ENCODE measurements around the gene IGSF3.

- TF ChIP-seq CTCF (IDR thresholded peaks at IDR 0.05) (no peak), POLR2A (IDR thresholded peaks at IDR 0.05) (no peak)
Observed at GRCh38 chr1:116713474-116713873, 45.9 kb upstream of the IGSF3 start.
